HG03457 (cell line): ENCODE measurements around the gene ACVR1B.

Source experiments
- ATAC-seq: cut with Tn5 transposase; IDR thresholded peaks from one replicate; pipeline ENCODE4 v1.9.1; 2021; ENCODE audit warnings: moderate number of reproducible peaks; ENCODE audit not compliant: unreplicated experiment

ACVR1B gene

DNA sequence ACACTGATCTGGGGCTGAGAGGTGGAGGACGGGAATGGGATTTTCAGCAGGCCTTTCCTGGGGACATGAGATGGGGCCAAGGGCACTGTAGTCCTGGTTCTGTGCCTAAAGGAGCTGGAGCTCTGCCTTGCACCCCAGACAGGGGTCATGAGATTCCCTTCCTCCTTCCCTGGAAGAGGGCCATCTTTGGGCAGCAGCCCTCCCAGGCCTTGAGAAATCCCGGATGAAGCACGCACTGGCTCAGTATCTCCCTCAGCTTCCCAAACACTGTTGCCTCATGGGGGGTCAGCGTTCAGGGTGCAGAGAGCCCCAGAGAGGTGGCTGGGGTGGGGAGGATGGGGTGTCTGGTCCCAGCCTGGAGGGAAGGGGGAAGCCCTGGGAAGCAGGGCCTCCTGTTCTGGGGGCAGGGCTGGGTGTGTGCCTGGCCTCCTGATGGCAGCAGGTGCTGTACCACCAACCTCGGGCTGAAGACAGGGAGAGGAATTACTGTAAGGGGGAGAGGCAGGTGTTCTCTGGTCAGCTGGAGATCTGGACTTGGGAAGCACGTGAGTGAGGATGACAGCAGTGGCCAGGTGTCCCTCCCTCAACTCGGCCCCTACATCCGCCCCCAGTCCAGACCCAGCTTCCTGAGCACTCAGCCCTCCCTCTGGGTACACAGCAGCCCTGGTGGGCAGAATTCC lies 91.3 kb downstream of the ACVR1B start:
- no peak for ATAC-seq

DNA sequence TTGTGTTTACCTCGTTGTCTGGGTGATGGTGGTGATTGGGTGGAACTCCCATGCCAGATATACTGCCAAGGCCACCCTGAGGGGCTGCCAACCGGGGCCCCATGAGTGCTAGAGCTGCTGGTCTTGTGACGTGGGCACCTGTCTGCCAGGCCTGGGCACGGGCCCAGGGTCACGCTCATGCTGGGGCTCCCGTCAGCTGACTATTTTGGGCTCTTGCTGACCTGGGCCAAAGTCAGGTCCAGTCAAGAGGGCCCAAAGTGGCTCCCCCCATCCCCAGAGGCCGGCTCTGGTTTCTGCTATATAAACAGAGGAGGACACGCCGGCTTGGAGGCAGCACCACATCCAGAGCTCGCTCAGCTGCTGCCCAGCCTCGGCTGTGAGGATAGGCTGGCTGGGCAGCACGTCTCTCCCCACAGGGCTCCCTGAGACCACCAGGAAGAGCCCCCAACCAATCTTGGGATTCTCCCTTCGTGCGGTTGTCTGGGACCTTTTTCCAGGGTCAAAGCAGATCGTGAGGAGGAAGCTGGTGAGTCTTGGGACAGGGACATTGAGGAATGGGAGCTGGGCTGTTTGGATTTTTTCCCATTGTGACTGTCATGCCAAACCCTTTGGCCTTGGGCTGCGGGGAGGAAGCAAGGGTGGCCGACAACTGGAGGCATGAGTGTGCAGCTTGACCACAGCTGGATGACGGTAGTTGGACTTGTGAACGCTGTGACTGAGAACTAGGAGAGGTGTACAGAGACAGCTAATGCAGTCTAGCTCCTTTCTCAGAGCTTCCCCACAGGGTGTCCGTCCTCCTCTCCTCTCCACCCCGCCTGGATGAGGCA lies 92.1 kb downstream of the ACVR1B start:
- ATAC-seq, result no peak

DNA sequence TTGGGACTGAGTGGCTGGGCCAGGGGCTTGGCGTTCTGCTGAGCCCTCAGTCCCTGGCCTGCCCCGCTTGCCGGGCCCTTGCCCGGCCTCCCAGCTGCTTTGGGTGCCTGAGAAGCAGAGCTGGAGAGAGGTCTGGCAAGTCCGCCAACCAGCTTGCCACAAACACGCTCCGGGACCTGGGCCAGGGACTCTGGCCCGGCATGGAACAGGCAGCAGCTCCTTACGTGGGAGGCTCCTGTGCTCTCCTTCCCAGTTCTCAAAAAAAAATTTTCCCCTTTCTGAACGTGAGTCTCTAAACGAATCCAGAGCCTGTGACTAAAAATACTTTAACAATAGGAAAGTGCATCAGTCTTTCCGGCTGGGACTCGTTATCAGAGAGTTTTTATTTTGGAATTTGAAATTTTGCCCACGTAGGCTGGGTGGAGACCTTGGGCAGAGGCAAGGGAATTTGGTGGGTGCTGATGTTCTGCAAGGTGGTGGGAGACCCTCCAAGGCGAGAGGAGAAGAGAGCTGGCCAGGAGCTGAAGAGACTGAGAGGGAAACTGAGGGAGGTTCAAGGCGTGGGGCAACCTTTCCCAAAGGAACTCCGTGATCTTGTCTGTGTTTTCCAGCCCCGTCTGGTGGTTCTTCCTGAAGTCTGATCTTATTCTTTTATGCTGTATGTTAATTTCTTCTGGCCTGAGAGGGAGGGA lies 92.9 kb downstream of the ACVR1B start:
- no peak for ATAC-seq

DNA sequence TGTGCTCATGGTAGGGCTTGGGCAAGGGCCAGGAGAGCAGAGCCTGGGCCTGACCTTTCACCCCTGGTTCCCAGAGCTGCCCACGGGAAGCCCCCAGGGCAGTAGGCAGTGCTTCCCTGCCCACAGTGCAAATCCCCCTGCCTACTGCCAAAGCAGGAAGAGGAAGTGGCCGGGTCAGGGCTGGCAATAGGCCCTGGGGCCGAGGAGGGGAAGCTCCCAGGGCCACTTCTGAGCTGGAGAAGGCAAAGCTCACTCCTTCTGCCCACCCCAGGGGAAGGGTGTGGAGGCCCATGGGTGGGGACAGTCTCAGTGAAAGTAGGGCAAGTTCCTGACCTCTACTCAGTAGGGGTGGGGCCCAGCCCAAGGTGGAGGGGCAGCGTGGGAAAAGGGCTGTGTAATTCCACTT lies 94.3 kb downstream of the ACVR1B start:
- no peak for ATAC-seq
